Right lobe of liver (tissue), 6 donors: ENCODE measurements around the gene SNU13. TPM values are rescaled to one million over a fixed set of nuclear protein-coding genes. Genes with fewer than 3 reads are reported as not detected.
"Not testable (repeated sequence)": the region's sequence is repeated elsewhere in the genome, so short reads cannot be mapped to it uniquely, and the experiment has no call there.

Source experiments
- ATAC-seq, 4 donors: fragments of 200-7000 bp; cut with Tn5 transposase; one replicate each; pipeline ENCODE4 v1.9.1; 2020; ENCODE audit warnings: mild to moderate bottlenecking in 4 of 4, moderate library complexity in 4 of 4
- DNase-seq, 3 donors: peaks; one replicate each; pipeline ENCODE4 v3.0.0-alpha.2; 2020
- H3K27ac ChIP-seq, 3 donors: fragments of 200-600 bp; one replicate each; pipeline ENCODE4 v1.8.0; 2022
- H3K27me3 ChIP-seq, 2 donors: fragments of 200-600 bp; one replicate each; pipeline ENCODE4 v1.8.0; 2022
- H3K36me3 ChIP-seq, 4 donors: fragments of 200-600 bp; sonication (generic) in 1 of 4; one replicate each; pipeline versions ENCODE4 v1.5.1 to v1.8.0; 2017 to 2022; ENCODE audit warnings: control low read depth in 1 of 4
- H3K4me1 ChIP-seq, 4 donors: fragments of 200-600 bp; sonication (generic) in 1 of 4; one replicate each; pipeline versions ENCODE4 v1.5.1 to v1.8.0; 2017 to 2022; ENCODE audit warnings: control low read depth in 1 of 4
- H3K4me3 ChIP-seq, 3 donors: fragments of 200-600 bp; one replicate each; pipeline ENCODE4 v1.8.0; 2022
- H3K9me3 ChIP-seq, 4 donors: fragments of 200-600 bp; sonication (generic) in 1 of 4; one replicate each; pipeline versions ENCODE4 v1.5.1 to v1.8.0; 2017 to 2022; ENCODE audit warnings: control low read depth in 1 of 4
- CTCF ChIP-seq, 4 donors: fragments of 200-600 bp in 3 of 4; fragments of 450-650 bp in 1 of 4; IDR thresholded peaks; one replicate each; pipeline versions ENCODE4 v1.5.1 to v1.8.0; 2016 to 2022; ENCODE audit warnings: antibody characterized with exemption in 4 of 4, mild to moderate bottlenecking in 2 of 4
- POLR2A ChIP-seq: fragments of 450-650 bp; IDR thresholded peaks from one replicate; pipeline ENCODE4 v1.6.1; 2017; ENCODE audit warnings: antibody characterized with exemption, mild to moderate bottlenecking
- WGBS: methylation state at CpG from one replicate; pipeline ENCODE4 v1.1.6; 2018; ENCODE audit warnings: low coverage, low lambda C conversion rate; ENCODE audit not compliant: insufficient coverage; ENCODE audit errors: missing lambda C conversion rate; 5-methylcytosine and 5-hydroxymethylcytosine counted together
- intact Hi-C, 2 donors: fragments of 100-400 bp; cut with DNase I; formaldehyde crosslinking; loops; one replicate each; pipeline versions ENCODE4 v1.11.2 to v1.14.1; 2022
- total RNA-seq, 6 experiments: library from RNA; depleted of rRNA in 2 of 6; stranded (reverse); fragments of >200 nt in 2 of 6; fragmentation: NEBNext Ultra II Directional in 3 of 6; extraction: Animal tissue kit (Norgen Biotek cat#: 25700) in 3 of 6; gene quantifications; one replicate each; pipeline versions ENCODE4 v1.1.0 to v1.2.4, GENCODE V29; 2016 to 2023
- donor health status: DM: no; HTN: yes; CAD: no.
- donor health status: DM: no; HTN: no; CAD: no.
- donor health status: DM: no; HTN: no; CAD: no.
- donor health status: DM: no; HTN: yes; CAD: no.
- donor health status: DM: no; HTN: yes; CAD: no.

Gene SNU13
- total RNA-seq, 6 experiments from 2014 or later, result 43.1 to 65.4 (median 50.1) TPM

GRCh38 chr22:41668971-41669911 is 19.4 kb downstream of the SNU13 start:
- no peak for DNase-seq
- Histone ChIP-seq H3K4me3 (no peak overlapping the region), H3K27ac (no peak overlapping the region), H3K27me3 (no peaks in the 10 kb centered on the region), H3K9me3 (no peaks in the 10 kb centered on the region), H3K4me1 (peaks cover 0 to 12% (median 0%) of the 10 kb centered on the region in 4 donors), H3K36me3 (peaks cover 0 to 10% (median 3%) of the 10 kb centered on the region in 4 donors)
- ATAC-seq, result no peak
- 78% methylated on average over 17 of the region's 21 CpGs for WGBS
- intact Hi-C loops, result no loop called here
- TF ChIP-seq POLR2A (no peak), CTCF (IDR thresholded peaks at IDR 0.05) (no peak)

- WGBS, result 68% methylated on average over 3 of the region's 3 CpGs
- peak in 1 of 3 donors; percentile 22 for DNase-seq
These were observed 23.7 kb downstream of the SNU13 start for GRCh38 chr22:41664951-41665350.

GRCh38 chr22:41664490-41664889 is 24.2 kb downstream of the SNU13 start:
- Histone ChIP-seq H3K27ac (no peak overlapping the region), H3K4me3 (no peak overlapping the region), H3K27me3 (no peaks in the 10 kb centered on the region), H3K9me3 (no peaks in the 10 kb centered on the region), H3K4me1 (peaks cover 0 to 3% (median 0%) of the 10 kb centered on the region in 4 donors), H3K36me3 (peaks cover 12 to 51% (median 33%) of the 10 kb centered on the region in 4 donors)
- intact Hi-C loops, result no loop called here
- DNase-seq (no peak), ATAC-seq (no peak)
- TF ChIP-seq CTCF (IDR thresholded peaks at IDR 0.05) (no peak), POLR2A (no peak)

More at GRCh38 chr22:41664951-41665350, 23.7 kb downstream of the SNU13 start:
- H3K9me3 ChIP-seq, result no peaks in the 10 kb centered on the region
- intact Hi-C loops, result no loop called here
- H3K4me3 ChIP-seq, result no peak overlapping the region
- H3K4me1 ChIP-seq, result peaks cover 0 to 3% (median 0%) of the 10 kb centered on the region in 4 donors
- no peak overlapping the region for H3K27ac ChIP-seq
- peaks cover 7 to 46% (median 30%) of the 10 kb centered on the region in 4 donors for H3K36me3 ChIP-seq
- H3K27me3 ChIP-seq, result no peaks in the 10 kb centered on the region
- no peak for ATAC-seq
- TF ChIP-seq CTCF (IDR thresholded peaks at IDR 0.05) (no peak), POLR2A (no peak)

GRCh38 chr22:41663594-41663993 is 25.1 kb downstream of the SNU13 start:
- peak in 1 of 3 donors; percentile 41 for DNase-seq
- H3K4me1 ChIP-seq, H3K4me3 ChIP-seq, H3K27ac ChIP-seq, intact Hi-C loops, H3K9me3 ChIP-seq, H3K27me3 ChIP-seq, ATAC-seq: not testable (repeated sequence)
- H3K36me3 ChIP-seq, result peaks cover 13 to 60% (median 37%) of the 10 kb centered on the region in 4 donors
- WGBS, result no CpG with 5 or more reads among the region's 9 CpGs

GRCh38 chr22:41661713-41662112 is 27.0 kb downstream of the SNU13 start:
- no peaks in the 10 kb centered on the region for H3K27me3 ChIP-seq
- H3K27ac ChIP-seq, result no peak overlapping the region
- intact Hi-C loops, result no loop called here
- no peak overlapping the region for H3K4me3 ChIP-seq
- WGBS, result 100% methylated on average over 2 of the region's 2 CpGs
- TF ChIP-seq POLR2A, result no peak
- no peak for TF ChIP-seq CTCF (IDR thresholded peaks at IDR 0.05)
- DNase-seq (no peak), ATAC-seq (no peak)
- H3K9me3 ChIP-seq, result no peaks in the 10 kb centered on the region
- peaks cover 0 to 3% (median 0%) of the 10 kb centered on the region in 4 donors for H3K4me1 ChIP-seq
- H3K36me3 ChIP-seq, result peaks cover 17 to 79% (median 49%) of the 10 kb centered on the region in 4 donors
